GM18861 (cell line): Measurements from ENCODE around the gene ERN1.
A peak's percentile ranks its signal among the peaks of the same experiment; 100 is the strongest.
"Not testable (repeated sequence)": the region's sequence is repeated elsewhere in the genome, so short reads cannot be mapped to it uniquely, and the experiment has no call there.

Experiments used
- ATAC-seq: cut with Tn5 transposase; IDR thresholded peaks from one replicate; pipeline ENCODE4 v1.9.1; 2021; ENCODE audit not compliant: unreplicated experiment

ERN1 gene

GRCh38 chr17:64036198-64036922 lies 93.6 kb downstream of the ERN1 start:
- ATAC-seq: no peak

DNA sequence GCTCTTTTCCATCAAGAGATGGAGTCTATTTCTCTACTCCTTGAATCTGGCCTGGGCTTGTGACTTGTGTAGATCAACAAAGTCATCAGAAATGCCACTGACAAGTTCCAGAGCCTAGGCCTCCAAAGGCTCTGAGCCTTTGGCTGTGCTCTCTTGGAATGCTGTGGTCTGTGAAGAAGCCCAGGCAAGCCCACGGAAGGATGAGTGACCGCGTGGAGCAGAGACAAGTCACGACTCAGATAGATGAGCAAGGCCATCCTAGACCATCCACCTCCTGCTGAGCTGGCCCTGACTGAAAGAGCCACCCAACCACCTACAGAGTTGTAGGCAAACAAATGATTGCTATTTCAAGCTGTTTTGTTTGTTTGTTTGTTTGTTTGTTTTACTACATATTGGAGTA lies 97.9 kb downstream of the ERN1 start:
- no peak for ATAC-seq

- ATAC-seq: peak; percentile 42
Measured at GRCh38 chr17:64028874-64029464, 101.0 kb downstream of the ERN1 start.

- ATAC-seq: peak; percentile 63
Measured at GRCh38 chr17:64025732-64026294, 104.1 kb downstream of the ERN1 start.

DNA sequence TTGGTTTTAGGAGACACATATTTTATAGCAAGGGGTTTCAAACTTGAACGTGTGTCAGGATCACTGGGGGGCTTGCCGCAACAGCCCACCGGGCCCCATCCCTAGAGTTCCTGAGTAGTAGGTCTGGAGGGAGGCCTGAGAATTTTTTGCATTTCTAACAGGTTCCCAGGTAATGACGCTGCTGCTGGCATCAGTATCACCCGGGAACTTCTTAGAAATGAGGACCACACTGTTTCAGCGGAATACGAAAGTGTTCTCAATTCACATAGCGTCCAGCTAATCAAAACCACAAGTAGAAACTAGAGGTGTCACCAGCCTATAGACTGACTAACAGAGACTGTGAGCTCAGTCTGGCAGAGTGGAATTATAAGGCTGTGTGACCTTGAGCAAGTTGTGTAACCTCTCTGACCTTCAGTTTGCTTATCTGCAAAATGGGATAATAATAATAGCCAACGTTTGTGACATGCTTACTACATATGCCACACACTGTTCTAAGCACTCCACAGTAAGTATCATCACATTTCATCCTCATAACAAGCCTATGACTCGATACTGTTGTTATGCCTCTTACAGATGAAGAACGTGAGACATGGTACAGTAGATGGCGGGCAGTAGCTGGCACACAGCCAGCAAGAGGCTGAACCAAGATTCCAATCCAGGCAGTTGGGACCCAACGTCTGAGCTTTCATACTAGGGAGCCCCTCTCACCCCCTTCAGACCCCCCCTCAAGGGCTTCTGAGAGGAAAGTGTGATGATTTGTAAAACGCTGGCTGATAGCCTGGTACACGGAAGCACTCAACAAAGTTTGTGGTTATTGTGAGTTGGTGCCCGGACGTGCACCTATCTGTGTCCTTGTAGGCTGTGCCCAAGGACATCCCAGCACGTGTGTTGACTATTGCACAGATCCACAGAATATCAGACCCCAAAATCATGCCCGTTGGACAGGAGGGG lies 104.9 kb downstream of the ERN1 start:
- ATAC-seq: no peak

- no peak for ATAC-seq
Measured at GRCh38 chr17:64024215-64024654, 105.7 kb downstream of the ERN1 start.

GRCh38 chr17:64022611-64023063 lies 107.3 kb downstream of the ERN1 start:
- no peak for ATAC-seq

DNA sequence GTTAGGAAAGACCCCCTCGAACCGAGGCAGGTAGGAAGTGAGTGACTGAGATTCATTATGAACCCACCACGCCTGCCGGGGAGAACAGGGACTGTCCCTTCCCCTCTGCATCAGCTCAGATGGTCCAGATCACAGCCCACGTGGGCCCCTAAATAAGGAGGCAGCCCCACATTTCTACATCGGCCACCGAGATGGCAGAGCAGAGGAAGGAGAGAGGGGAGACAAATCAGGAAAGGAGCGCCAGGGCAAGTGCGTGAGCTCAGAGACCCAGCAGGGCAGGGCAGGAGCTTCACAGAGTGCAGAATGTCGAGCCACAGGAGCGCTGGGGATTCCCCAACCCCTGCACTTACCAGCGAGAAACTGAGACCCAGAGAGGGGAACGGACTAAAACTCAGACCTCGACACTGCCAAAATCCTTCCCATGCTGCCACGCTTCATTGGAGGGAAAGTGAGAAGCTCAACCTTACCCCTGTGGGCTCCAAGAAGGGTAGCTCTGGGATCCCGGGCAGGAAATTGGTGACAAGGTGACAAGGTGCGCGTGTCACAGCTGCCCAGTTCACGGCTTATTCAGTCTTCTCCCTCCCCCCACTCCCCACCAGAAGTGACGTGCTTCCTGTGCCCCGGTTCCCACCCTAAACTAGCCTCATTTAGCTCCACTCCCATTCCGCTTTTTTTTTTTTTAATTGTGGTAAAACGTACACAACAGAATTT lies 109.7 kb downstream of the ERN1 start, which contains the start of gene ICAM2:
ICAM2 (minus strand) TSS at position 578 of the 711 bp plus-strand sequence. CDS start 13,942 bp downstream, outside the sequence.
- peak; percentile 39 for ATAC-seq

- peak; percentile 19 for ATAC-seq
Measured at GRCh38 chr17:64019551-64019961, 110.4 kb downstream of the ERN1 start.

DNA sequence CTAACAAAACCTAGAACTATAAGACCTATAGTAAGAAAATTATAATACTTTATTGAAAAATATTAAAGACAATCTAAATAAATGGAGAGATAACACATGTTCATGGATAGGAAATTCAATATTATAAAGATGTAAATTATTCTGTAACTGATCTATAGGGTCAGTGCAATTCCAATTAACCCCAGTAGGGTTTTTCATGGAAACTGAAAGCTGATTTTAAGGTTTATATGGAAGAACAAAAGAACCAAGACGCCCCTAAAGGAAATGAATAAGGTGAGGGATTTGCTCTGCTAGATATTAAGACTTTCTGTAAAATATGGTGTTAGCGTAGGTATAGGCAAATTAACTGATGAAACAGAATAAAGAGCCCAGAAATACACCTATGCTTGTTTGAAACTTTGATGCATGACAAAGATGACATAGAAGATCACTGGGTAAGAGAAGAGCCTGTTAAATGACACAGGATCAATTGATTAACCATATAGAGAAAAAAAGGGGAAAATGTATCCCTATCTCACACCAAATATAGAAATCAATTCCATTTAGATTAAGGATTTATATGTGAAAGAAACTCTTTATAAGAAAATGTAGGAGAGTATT lies 112.5 kb downstream of the ERN1 start:
- no peak for ATAC-seq

GRCh38 chr17:64016974-64017373 lies 113.0 kb downstream of the ERN1 start:
- no peak for ATAC-seq

GRCh38 chr17:64016231-64016784 lies 113.6 kb downstream of the ERN1 start:
- ATAC-seq: no peak

DNA sequence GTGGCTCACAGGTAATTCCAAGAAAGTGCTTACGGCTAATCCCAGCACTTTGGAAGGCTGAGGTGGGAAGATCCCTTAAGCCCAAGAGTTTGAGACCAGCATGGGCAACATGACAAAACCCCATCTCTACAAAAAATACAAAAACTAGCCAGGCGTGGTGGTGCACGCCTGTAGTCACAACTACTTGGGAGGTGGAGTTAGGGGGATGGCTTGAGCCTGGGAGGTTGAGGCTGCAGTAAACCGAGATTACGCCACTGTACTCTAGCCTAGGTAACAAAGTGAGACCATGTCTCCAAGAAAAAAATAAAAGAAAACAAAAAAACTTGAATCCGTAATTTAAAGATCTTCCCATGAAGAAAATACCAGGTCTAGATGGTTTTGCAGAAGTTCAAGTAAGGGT lies 114.5 kb downstream of the ERN1 start:
- no peak for ATAC-seq

DNA sequence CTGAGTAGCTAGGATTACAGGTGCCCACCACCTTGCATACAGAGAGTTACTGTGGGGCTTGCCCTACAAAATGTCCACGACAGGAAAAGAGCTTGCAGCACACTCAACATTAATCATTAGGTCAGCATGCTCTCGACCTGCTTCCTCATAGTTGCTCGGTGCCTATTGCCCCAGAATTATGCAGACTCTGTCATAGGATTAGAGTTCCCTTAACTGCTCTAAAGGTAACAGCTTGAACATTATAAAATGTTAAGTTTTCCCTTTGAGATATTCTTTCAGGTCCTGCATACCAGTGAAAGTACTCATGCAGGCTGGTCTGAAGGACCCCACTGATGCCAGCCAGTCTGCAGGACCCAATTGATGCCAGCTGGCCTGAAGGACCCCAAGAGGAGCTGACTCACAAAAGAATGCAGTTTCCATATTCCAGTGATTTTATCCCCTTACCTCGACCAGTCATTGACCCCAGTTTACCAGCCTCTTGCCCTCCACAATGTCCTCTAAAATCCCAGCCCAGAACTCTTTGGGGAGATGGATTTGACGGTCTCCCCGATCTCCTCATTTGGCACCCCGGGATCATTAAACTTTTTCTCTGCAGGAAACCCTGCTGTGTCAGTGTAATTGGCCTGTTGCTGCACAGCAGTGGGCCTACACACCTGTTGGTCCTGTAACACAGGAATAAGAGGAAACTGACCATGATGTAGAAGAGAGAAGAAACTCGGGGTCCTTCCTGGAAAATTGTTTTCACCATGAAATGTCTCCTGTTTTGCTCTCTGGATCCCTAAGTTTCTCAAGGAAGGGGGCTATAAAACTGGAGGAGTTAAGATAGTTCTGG lies 120.2 kb downstream of the ERN1 start:
- ATAC-seq: no peak

DNA sequence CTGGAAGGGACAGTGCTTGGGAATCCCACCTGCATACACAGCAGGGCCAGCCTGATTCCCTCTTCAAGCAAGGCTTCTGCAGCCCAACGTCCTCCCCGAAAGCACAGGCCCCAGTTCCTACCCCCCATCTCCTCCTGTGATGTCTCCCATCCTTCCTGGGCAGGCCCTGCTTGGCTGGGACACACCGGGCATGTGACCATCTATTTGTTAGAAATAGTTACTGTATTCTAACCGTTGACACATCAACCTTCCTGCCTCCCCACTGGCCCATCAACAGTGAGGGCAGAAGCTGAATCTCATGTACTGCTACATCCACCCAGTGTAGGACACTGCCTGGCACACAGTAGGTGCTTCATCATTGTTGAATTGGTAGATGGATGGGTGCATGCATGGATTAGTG lies 121.1 kb downstream of the ERN1 start:
- no peak for ATAC-seq

DNA sequence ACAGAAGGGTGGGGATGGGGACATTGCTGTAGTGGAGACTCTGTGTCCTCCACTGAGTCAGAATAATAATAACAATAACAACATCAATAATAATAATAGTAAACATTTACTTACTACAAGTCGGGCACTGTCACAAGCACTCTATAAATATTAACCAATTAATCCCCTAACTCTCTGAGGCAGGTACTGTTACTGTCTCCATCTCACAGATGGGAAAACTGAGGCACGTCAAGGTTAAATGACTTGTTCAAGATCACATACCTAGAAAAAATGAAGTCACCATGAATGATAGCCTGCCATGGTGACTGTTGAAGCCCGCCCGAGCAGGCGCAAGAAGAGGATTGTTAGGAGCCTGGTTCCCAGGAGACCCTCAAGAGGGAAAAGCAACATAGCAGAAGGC lies 121.6 kb downstream of the ERN1 start:
- no peak for ATAC-seq

GRCh38 chr17:64007838-64008282 lies 122.1 kb downstream of the ERN1 start:
- no peak for ATAC-seq

- not testable (repeated sequence) for ATAC-seq
Measured at GRCh38 chr17:64007089-64007837, 122.7 kb downstream of the ERN1 start.
